GM06990 (cell line): ENCODE measurements around the gene LIX1.

Source experiments
- DNase-seq: peaks from one replicate; pipeline ENCODE4 v3.0.0-alpha.2; 2011; ENCODE audit not compliant: insufficient read length; ENCODE audit errors: extremely low read depth
- H3K27me3 ChIP-seq: replicated peaks from 2 replicates; pipeline ENCODE4 v1.6.0; 2011; ENCODE audit warnings: low read length; ENCODE audit not compliant: control insufficient read depth, insufficient read depth
- H3K36me3 ChIP-seq: 2 replicates; pipeline ENCODE4 v1.5.1; 2011; ENCODE audit warnings: low read length; ENCODE audit not compliant: control insufficient read depth, insufficient read depth
- H3K4me3 ChIP-seq: replicated peaks from 2 replicates; pipeline ENCODE4 v1.5.1; 2011; ENCODE audit warnings: low read depth, mild to moderate bottlenecking, control low read depth, low read length
- TF ChIP-seq, protein P1 (sequence below): IDR thresholded peaks from 2 replicates; pipeline ENCODE4 v1.5.1; 2011; ENCODE audit warnings: low read length, control low read depth, mild to moderate bottlenecking, inconsistent platforms; ENCODE audit not compliant: insufficient read depth, poor library complexity, severe bottlenecking

LIX1 gene

DNA sequence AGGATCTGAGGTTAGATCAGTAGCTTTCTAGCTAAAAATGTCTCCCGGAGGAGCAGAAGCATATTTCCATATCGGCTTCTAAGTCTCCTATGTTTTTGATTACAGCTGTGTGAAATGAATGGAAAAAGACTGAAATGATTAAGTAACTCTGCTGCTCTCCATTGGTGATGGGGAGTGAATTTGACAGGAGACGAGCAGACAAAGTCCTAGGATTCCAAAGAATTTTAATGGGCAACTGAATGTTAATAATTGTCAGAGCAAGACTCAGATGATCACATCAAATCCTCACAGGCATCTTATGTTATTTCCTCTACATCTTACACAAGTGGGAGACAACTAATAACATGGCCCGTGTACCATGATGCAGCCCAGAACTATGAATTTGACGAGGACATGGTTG, 66.8 kb downstream of the LIX1 start:
- Histone ChIP-seq H3K27me3 (no peaks in the 10 kb centered on the region), H3K4me3 (no peak overlapping the region), H3K36me3 (no peaks in the 10 kb centered on the region)
- TF ChIP-seq, protein P1, sequence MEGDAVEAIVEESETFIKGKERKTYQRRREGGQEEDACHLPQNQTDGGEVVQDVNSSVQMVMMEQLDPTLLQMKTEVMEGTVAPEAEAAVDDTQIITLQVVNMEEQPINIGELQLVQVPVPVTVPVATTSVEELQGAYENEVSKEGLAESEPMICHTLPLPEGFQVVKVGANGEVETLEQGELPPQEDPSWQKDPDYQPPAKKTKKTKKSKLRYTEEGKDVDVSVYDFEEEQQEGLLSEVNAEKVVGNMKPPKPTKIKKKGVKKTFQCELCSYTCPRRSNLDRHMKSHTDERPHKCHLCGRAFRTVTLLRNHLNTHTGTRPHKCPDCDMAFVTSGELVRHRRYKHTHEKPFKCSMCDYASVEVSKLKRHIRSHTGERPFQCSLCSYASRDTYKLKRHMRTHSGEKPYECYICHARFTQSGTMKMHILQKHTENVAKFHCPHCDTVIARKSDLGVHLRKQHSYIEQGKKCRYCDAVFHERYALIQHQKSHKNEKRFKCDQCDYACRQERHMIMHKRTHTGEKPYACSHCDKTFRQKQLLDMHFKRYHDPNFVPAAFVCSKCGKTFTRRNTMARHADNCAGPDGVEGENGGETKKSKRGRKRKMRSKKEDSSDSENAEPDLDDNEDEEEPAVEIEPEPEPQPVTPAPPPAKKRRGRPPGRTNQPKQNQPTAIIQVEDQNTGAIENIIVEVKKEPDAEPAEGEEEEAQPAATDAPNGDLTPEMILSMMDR, result no peak
- DNase-seq, result no peak

DNA sequence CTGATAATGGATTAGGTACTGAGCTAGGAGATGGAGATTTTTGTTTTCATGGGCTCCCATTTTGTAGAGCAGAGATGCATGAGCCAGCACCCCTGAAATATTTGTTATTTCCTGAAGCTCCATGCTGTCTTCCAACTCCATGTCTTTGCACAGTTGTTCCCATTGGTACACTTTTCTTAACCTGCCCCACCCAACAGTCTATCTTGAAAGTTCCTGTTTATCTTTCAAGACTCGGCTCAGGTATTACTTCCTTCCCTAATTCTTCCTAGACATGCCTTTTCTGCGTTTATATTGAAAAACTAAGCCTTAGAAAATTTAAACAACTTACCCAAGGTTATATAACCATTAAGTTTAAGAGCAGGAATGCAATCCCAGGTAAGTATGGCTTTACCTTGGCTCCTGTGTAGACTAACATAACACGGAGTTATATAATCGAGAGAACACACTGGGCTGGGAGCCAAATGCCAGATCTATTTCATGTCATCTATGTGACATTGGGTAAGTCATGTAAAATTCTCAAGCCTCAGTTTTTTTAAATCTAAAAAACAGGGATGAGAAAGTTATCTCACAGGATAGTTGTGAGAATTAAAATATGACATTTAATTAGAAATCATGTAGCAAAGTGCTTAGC, 67.4 kb downstream of the LIX1 start:
- Histone ChIP-seq H3K4me3 (no peak overlapping the region), H3K27me3 (no peaks in the 10 kb centered on the region), H3K36me3 (no peaks in the 10 kb centered on the region)
- no peak for DNase-seq
- TF ChIP-seq, protein P1, result no peak

DNA sequence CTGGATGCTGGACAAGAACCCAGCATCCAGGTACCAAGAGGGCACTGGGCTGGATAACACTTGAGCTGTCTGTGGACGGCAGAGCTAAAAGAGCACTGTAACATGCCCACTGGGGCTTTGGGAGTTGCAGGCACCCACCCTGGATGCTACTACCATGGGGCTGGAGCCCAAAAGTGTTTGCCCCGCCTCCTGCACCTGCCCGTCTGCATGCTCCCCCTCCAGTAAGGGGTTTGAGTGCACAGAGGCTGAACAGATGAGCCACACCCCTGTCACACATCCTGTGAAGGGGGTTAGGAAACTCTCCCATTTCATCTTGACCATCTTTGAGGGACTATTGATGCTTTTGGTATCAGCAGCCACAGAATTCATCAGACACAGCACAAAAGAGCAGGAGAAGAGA, 69.0 kb downstream of the LIX1 start:
- TF ChIP-seq, protein P1, result no peak
- Histone ChIP-seq H3K27me3 (no peaks in the 10 kb centered on the region), H3K4me3 (no peak overlapping the region), H3K36me3 (no peaks in the 10 kb centered on the region)
- DNase-seq, result no peak

DNA sequence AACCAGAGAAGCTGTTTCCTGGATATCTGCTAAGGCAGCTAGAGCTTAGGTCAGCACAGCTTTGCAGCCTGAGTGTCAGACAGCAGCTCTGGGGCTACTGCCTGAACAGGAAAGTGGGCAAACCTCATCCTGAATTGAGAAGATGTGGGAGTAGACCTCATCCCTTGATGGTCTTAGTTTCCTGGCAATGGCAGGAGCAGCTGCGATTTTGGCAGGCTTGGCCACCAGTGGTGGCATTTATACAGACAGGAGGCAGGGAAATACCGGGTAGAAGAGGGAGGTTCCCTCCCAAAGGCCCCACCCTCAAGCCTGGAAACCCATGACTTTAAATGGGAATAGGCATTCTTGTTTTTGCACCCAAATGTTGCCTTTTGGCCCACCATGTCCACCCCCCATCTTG, 69.7 kb downstream of the LIX1 start:
- TF ChIP-seq, protein P1, result no peak

DNA sequence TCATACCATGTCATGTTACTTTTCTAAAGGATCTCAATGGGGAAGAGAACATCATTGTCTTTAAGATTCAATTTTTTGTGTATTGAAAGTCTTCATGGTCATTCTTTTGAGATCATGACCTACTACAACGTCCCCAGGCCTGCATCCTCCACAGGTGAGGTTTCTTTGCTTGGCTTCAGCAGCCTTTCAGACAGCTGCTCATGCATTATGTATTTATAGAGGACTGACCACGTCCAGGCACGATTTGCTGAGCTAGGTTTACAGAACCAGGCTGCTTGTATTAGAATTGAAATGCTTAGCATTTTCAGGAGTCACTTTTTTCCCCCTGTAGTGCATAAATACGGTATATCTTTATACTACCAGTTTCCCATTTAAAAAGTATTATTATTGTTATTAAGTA, 70.4 kb downstream of the LIX1 start:
- TF ChIP-seq, protein P1, result no peak
- Histone ChIP-seq H3K4me3 (no peak overlapping the region), H3K27me3 (no peaks in the 10 kb centered on the region), H3K36me3 (no peaks in the 10 kb centered on the region)
- no peak for DNase-seq

More for the DNA sequence above, 69.7 kb downstream of the LIX1 start:
- H3K27me3 ChIP-seq, result no peaks in the 10 kb centered on the region
- no peaks in the 10 kb centered on the region for H3K36me3 ChIP-seq
- H3K4me3 ChIP-seq, result no peak overlapping the region
- no peak for DNase-seq

DNA sequence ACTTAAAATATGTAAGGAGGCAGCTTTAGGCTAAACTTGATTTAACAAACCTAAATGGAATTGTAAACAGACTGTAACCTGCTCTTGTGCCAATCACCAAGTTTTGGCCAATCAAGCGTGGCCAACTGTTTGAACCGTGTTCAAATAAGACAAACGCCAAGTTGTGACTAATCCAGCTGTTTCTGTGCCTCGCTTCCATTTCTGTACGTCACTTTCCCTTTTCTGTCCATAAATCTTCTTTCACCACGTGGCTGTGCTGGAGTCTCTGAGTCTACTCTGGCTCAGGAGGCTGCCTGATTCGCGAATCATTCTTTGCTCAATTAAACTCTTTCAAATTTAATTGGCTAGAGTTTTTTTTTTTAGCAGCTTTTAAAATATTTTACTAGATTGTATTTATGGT, 71.3 kb downstream of the LIX1 start:
- Histone ChIP-seq H3K27me3 (no peaks in the 10 kb centered on the region), H3K4me3 (no peak overlapping the region), H3K36me3 (no peaks in the 10 kb centered on the region)
- no peak for DNase-seq
- TF ChIP-seq, protein P1, result no peak
